ENCODE results near the gene SLC39A7. TPM values are rescaled to one million over a fixed set of nuclear protein-coding genes. Genes with fewer than 3 reads are reported as not detected.
A peak's percentile ranks its signal among the peaks of the same experiment; 100 is the strongest.

The SLC39A7 gene
- total RNA-seq, 1 donor from 2014 or later, result 74.8 TPM

GRCh38 chr6:33170176-33171015 lies 30.3 kb upstream of the SLC39A7 start:
- DNase-seq (ENCODE audit: low spot score) (no peak), ATAC-seq (no peak)

- no peak for ATAC-seq
- no peak for DNase-seq (ENCODE audit: low spot score)
These were observed 29.4 kb upstream of the SLC39A7 start for GRCh38 chr6:33171016-33171879.

GRCh38 chr6:33171880-33172687 lies 28.6 kb upstream of the SLC39A7 start:
- DNase-seq (ENCODE audit: low spot score), result no peak
- no peak for ATAC-seq

- DNase-seq (ENCODE audit: low spot score) (no peak), ATAC-seq (peak; percentile 60)
These were observed 27.8 kb upstream of the SLC39A7 start for GRCh38 chr6:33172688-33173534.

GRCh38 chr6:33173535-33174180 lies 27.0 kb upstream of the SLC39A7 start:
- DNase-seq (ENCODE audit: low spot score) (no peak), ATAC-seq (no peak)

- ATAC-seq (no peak), DNase-seq (ENCODE audit: low spot score) (no peak)
These were observed 25.9 kb upstream of the SLC39A7 start for GRCh38 chr6:33174784-33175183.

- DNase-seq (ENCODE audit: low spot score), result no peak
- no peak for ATAC-seq
These were observed 25.1 kb upstream of the SLC39A7 start for GRCh38 chr6:33175436-33176069.

GRCh38 chr6:33176906-33177305 lies 23.8 kb upstream of the SLC39A7 start:
- DNase-seq (ENCODE audit: low spot score), result no peak
- ATAC-seq, result no peak

GRCh38 chr6:33177552-33178446 lies 22.9 kb upstream of the SLC39A7 start:
- no peak for DNase-seq (ENCODE audit: low spot score)
- ATAC-seq, result no peak

GRCh38 chr6:33178755-33179475 lies 21.8 kb upstream of the SLC39A7 start:
- ATAC-seq, result no peak
- no peak for DNase-seq (ENCODE audit: low spot score)

GRCh38 chr6:33181141-33181540 lies 19.5 kb upstream of the SLC39A7 start:
- ATAC-seq, result no peak
- DNase-seq (ENCODE audit: low spot score), result no peak

- no peak for DNase-seq (ENCODE audit: low spot score)
These were observed 17.5 kb upstream of the SLC39A7 start for GRCh38 chr6:33183071-33183683.

GRCh38 chr6:33185190-33185589 lies 15.5 kb upstream of the SLC39A7 start:
- ATAC-seq, result no peak
- no peak for DNase-seq (ENCODE audit: low spot score)

More at GRCh38 chr6:33183071-33183683, 17.5 kb upstream of the SLC39A7 start:
- ATAC-seq, result no peak

- no peak for ATAC-seq
- no peak for DNase-seq (ENCODE audit: low spot score)
These were observed 14.9 kb upstream of the SLC39A7 start for GRCh38 chr6:33185654-33186187.

- no peak for ATAC-seq
- no peak for DNase-seq (ENCODE audit: low spot score)
These were observed 12.9 kb upstream of the SLC39A7 start for GRCh38 chr6:33187809-33188208.

GRCh38 chr6:33189164-33189563 lies 11.5 kb upstream of the SLC39A7 start:
- DNase-seq (ENCODE audit: low spot score) (no peak), ATAC-seq (no peak)
